ENCODE data around the gene CD3E.

Gene CD3E

DNA sequence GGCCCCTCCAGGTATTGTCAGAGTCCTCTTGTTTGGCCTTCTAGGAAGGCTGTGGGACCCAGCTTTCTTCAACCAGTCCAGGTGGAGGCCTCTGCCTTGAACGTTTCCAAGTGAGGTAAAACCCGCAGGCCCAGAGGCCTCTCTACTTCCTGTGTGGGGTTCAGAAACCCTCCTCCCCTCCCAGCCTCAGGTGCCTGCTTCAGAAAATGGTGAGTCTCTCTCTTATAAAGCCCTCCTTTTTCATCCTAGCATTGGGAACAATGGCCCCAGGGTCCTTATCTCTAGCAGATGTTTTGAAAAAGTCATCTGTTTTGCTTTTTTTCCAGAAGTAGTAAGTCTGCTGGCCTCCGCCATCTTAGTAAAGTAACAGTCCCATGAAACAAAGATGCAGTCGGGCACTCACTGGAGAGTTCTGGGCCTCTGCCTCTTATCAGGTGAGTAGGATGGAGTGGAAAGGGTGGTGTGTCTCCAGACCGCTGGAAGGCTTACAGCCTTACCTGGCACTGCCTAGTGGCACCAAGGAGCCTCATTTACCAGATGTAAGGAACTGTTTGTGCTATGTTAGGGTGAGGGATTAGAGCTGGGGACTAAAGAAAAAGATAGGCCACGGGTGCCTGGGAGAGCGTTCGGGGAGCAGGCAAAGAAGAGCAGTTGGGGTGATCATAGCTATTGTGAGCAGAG, at the start of gene CD3E:
TSS of gene CD3E (plus strand) at position 163 of the 681 bp plus-strand sequence. CDS start at position 386, 223 bp downstream.
- peaks cover 4% of the 10 kb centered on the region for H3K9me3 Mint-ChIP-seq
- no peaks in the 10 kb centered on the region for H3K27me3 Mint-ChIP-seq
- peaks cover 37% of the 10 kb centered on the region for H3K36me3 Mint-ChIP-seq
- H3K4me3 Mint-ChIP-seq, result peak within 1 kb of the TSS; percentile 100
- H3K4me1 Mint-ChIP-seq, result peaks cover 79% of the 10 kb centered on the region
- H3K27ac Mint-ChIP-seq, result peak within 1 kb of the TSS; percentile 100

DNA sequence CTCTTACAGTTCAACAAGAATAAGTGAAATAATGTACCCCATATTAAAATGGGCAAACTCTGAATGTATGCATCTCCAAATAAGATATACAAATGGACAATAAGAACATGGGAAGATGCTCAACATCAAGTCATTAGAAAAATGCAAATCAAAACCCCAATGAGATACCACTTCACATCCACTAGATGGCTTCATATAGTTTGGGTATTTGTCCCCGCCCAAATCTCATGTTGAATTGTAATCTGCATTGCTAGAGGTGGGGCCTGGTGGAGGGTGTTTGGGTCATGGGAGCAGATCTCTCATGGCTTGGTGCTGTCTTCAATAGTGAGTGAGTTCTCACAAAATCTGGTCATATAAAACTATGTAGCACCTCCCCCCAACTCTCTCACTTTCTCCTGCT, 46.1 kb upstream of the CD3E start:
- no peak overlapping the region for H3K27ac Mint-ChIP-seq
- peaks cover 37% of the 10 kb centered on the region for H3K36me3 Mint-ChIP-seq
- H3K4me3 Mint-ChIP-seq, result no peak overlapping the region
- H3K9me3 Mint-ChIP-seq, result no peaks in the 10 kb centered on the region
- no peaks in the 10 kb centered on the region for H3K27me3 Mint-ChIP-seq
- H3K4me1 Mint-ChIP-seq, result peaks cover 29% of the 10 kb centered on the region

DNA sequence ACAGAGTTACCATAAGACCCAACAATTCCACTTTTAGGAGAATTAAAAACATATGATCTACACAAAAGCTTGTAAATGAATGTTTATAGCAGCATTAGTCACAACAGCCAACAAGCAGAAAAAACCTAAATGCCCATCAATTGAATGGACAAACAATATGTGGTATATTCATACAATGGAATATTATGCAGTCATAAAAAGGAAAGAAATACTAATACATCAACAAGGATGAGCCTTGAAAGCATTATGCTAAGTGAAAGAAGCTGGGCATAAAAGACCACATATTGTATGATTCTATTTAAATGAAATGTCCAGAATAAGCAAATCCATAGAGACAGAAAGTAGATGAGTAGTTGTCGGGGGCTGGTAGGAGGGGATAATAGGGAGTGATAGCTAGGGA, 45.4 kb upstream of the CD3E start:
- Mint-ChIP-seq H3K9me3 (no peaks in the 10 kb centered on the region), H3K27ac (no peak overlapping the region), H3K27me3 (no peaks in the 10 kb centered on the region), H3K4me1 (peaks cover 36% of the 10 kb centered on the region), H3K36me3 (peaks cover 37% of the 10 kb centered on the region), H3K4me3 (no peak overlapping the region)

GRCh38 chr11:118260353-118260752, 44.2 kb upstream of the CD3E start:
- Mint-ChIP-seq H3K27ac (no peak overlapping the region), H3K4me3 (no peak overlapping the region), H3K9me3 (no peaks in the 10 kb centered on the region), H3K27me3 (no peaks in the 10 kb centered on the region), H3K36me3 (peaks cover 28% of the 10 kb centered on the region), H3K4me1 (peaks cover 43% of the 10 kb centered on the region)

DNA sequence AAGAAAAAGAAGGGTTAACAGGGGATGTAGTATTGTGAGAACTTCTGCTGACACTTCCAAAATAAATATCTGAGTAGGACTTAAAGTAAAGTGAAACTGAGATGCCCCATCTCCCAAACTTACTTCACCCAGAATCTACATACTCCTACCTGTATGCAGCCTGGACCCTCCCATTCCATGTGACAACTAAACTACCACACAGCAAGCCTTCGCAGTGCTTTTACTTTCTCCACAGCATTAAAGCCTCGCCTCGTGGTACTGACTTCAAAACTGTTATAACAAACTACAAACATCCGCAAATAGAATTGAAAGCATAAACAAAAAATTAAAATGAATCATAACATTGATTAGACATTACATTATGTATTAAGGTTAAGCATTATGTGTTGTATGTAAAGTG, 41.4 kb upstream of the CD3E start:
- Mint-ChIP-seq H3K9me3 (no peaks in the 10 kb centered on the region), H3K27me3 (no peaks in the 10 kb centered on the region), H3K4me3 (peak overlapping the region; percentile 95), H3K4me1 (peaks cover 49% of the 10 kb centered on the region), H3K27ac (no peak overlapping the region), H3K36me3 (peaks cover 16% of the 10 kb centered on the region)

- H3K27ac Mint-ChIP-seq, result peak within 1 kb of the TSS; percentile 90
- H3K36me3 Mint-ChIP-seq, result peaks cover 12% of the 10 kb centered on the region
Observed at GRCh38 chr11:118263695-118264568, 40.6 kb upstream of the CD3E start, which contains the start of gene MPZL2. TSS of gene MPZL2 (minus strand) at chr11:118264297. CDS start at chr11:118264153, 144 bp downstream.

DNA sequence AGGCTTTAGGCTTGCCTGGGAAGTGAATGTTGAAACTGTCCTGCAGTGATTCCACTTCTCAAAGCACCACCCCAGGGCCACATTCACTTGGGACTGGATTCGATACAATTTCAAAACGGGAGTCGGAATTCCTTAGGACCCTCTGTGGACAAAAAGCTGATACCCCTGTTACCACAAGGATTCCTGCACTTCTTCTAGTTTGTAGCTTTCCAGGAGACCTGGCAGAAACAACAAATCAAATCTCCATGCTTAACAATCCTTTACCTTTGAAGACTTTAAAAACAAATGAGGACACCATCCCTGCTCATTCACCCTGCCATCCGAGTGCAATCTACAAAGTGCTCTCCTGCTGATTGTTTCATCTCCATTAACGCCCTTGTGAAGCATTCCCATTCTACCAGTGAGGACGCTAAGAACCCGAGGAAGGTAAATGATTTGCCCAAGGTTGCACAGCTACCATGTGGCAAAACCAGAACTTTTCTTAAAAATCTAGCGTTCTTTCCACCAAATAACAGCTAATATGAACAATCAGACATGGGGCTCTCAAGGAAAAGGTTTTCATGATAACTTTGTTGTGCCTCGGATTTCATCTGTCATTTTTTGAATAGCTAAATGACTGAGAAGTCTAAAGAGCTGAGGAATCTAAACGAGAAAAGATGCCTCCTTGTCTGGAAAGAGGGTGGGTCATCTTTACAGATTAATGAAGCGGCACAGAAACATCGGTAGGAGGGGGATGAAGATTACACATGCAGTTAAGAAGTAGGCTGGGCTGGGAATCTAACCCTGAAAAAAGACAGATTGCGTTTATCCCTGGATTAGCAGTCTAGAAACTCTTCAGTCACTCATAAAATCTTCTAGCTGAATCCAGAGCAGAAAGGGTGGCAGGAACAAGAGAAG, 39.7 kb upstream of the CD3E start:
- Mint-ChIP-seq H3K36me3 (peaks cover 6% of the 10 kb centered on the region), H3K27me3 (no peaks in the 10 kb centered on the region), H3K27ac (peak overlapping the region; percentile 90), H3K4me3 (peak overlapping the region; percentile 95), H3K4me1 (peaks cover 48% of the 10 kb centered on the region), H3K9me3 (no peaks in the 10 kb centered on the region)

More at GRCh38 chr11:118263695-118264568, 40.6 kb upstream of the CD3E start, which contains the start of gene MPZL2:
- Mint-ChIP-seq H3K27me3 (no peaks in the 10 kb centered on the region), H3K9me3 (no peaks in the 10 kb centered on the region), H3K4me1 (peaks cover 49% of the 10 kb centered on the region), H3K4me3 (peak within 1 kb of the TSS; percentile 95)

DNA sequence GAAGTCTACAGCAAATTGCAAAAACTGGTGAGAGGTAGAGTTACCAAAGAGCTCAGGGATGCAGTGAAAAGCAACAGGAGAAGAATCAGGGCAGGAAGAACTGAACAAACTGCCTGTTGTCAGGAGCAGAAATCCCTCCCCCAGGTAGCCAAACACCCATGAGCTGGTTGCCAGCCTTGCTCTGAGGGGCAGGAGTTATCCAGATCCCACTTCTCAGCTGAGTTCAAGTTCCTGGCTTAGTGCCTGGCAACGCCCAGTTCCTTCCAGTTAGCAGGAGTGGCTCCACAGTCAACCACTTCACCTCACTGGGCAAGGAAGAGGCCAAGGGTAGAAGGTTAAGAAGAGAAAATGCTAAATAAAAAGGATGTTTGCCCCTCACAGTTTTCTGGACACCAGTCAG, 38.6 kb upstream of the CD3E start:
- H3K9me3 Mint-ChIP-seq, result no peaks in the 10 kb centered on the region
- H3K4me3 Mint-ChIP-seq, result no peak overlapping the region
- peak overlapping the region; percentile 41 for H3K27ac Mint-ChIP-seq
- H3K36me3 Mint-ChIP-seq, result peaks cover 4% of the 10 kb centered on the region
- H3K27me3 Mint-ChIP-seq, result no peaks in the 10 kb centered on the region
- H3K4me1 Mint-ChIP-seq, result peaks cover 40% of the 10 kb centered on the region

- Mint-ChIP-seq H3K4me3 (no peak overlapping the region), H3K36me3 (no peaks in the 10 kb centered on the region), H3K4me1 (peaks cover 34% of the 10 kb centered on the region), H3K9me3 (no peaks in the 10 kb centered on the region), H3K27ac (no peak overlapping the region), H3K27me3 (no peaks in the 10 kb centered on the region)
Observed at GRCh38 chr11:118267486-118267885, 37.0 kb upstream of the CD3E start.

GRCh38 chr11:118272001-118272400, 32.5 kb upstream of the CD3E start:
- Mint-ChIP-seq H3K4me1 (peaks cover 25% of the 10 kb centered on the region), H3K9me3 (no peaks in the 10 kb centered on the region), H3K4me3 (no peak overlapping the region), H3K36me3 (no peaks in the 10 kb centered on the region), H3K27ac (peak overlapping the region; percentile 31), H3K27me3 (no peaks in the 10 kb centered on the region)

- H3K36me3 Mint-ChIP-seq, result no peaks in the 10 kb centered on the region
- H3K4me3 Mint-ChIP-seq, result no peak overlapping the region
- peaks cover 30% of the 10 kb centered on the region for H3K4me1 Mint-ChIP-seq
- no peak overlapping the region for H3K27ac Mint-ChIP-seq
- no peaks in the 10 kb centered on the region for H3K9me3 Mint-ChIP-seq
- no peaks in the 10 kb centered on the region for H3K27me3 Mint-ChIP-seq
Observed at GRCh38 chr11:118274186-118274585, 30.3 kb upstream of the CD3E start.

GRCh38 chr11:118275176-118275575, 29.4 kb upstream of the CD3E start:
- Mint-ChIP-seq H3K9me3 (no peaks in the 10 kb centered on the region), H3K4me1 (peaks cover 30% of the 10 kb centered on the region), H3K27ac (peak overlapping the region; percentile 30), H3K4me3 (no peak overlapping the region), H3K36me3 (no peaks in the 10 kb centered on the region), H3K27me3 (no peaks in the 10 kb centered on the region)

GRCh38 chr11:118276422-118276821, 28.1 kb upstream of the CD3E start:
- H3K36me3 Mint-ChIP-seq, result no peaks in the 10 kb centered on the region
- no peaks in the 10 kb centered on the region for H3K9me3 Mint-ChIP-seq
- H3K27ac Mint-ChIP-seq, result no peak overlapping the region
- no peaks in the 10 kb centered on the region for H3K27me3 Mint-ChIP-seq
- no peak overlapping the region for H3K4me3 Mint-ChIP-seq
- H3K4me1 Mint-ChIP-seq, result peaks cover 36% of the 10 kb centered on the region

GRCh38 chr11:118277312-118277711, 27.2 kb upstream of the CD3E start:
- H3K9me3 Mint-ChIP-seq, result no peaks in the 10 kb centered on the region
- peaks cover 39% of the 10 kb centered on the region for H3K4me1 Mint-ChIP-seq
- no peaks in the 10 kb centered on the region for H3K36me3 Mint-ChIP-seq
- no peaks in the 10 kb centered on the region for H3K27me3 Mint-ChIP-seq
- H3K4me3 Mint-ChIP-seq, result no peak overlapping the region
- peak overlapping the region; percentile 44 for H3K27ac Mint-ChIP-seq

GRCh38 chr11:118281284-118281683, 23.2 kb upstream of the CD3E start:
- peaks cover 25% of the 10 kb centered on the region for H3K4me1 Mint-ChIP-seq
- no peaks in the 10 kb centered on the region for H3K36me3 Mint-ChIP-seq
- H3K9me3 Mint-ChIP-seq, result no peaks in the 10 kb centered on the region
- H3K27ac Mint-ChIP-seq, result no peak overlapping the region
- no peaks in the 10 kb centered on the region for H3K27me3 Mint-ChIP-seq
- no peak overlapping the region for H3K4me3 Mint-ChIP-seq

All from activated naive CD4-positive, alpha-beta T cell treated with anti-CD3 and anti-CD28 coated beads, Interleukin-2, amount 50 U/mL, for 24 hours (primary cell).